ENCODE measurements around the gene UQCRHL.

Gene UQCRHL

DNA sequence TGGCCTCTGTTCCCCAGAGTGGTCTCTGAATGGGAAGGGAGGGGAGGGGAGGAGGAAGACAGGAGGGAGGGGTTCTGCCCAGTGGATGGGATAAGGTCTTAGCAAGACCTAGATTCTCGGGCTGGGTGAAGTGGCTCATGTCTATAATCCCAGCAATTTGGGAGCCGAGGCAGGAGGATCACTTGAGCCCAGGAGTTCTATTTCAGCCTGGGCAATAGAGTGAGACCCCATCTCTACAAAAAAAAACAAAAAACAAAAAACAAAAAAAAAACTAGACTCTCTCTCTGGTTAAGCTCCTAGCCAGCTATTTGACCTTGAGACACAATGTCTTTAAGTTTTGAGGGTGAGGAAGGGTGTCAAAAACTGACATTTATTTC lies 11.4 kb downstream of the UQCRHL start:
- no peak for DNase-seq

DNA sequence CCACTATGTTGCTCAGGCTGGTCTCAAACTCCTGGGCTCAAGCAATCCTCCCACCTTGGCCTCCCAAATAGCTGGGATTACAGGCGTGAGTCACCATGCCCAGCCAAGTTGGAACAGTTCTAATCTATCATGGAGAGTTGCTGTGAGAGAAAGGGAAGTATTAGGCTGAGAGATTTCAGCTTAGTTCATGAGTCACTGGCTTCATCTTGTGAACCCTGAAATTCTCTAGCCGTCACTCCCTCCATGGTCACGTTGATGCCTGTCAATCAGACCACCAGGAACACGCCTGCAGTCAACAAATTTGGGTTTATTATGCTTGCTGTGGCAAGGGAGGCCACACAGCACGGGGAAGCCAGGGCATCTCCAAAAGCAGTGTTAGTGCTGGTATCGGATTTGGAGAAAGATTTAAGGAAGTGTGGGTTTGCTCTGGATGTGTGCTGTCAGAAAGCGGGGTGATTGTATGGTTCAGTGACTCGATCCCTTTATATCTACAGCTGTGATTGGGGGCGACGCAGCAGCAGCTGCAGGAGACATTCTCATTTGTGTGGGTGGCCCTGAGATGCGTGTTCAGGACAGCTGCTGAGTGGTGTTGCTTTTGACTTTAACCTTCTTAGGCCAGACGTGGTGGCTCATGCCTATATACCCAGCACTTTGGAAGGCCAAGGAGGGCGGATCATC lies 18.7 kb downstream of the UQCRHL start:
- no peak for DNase-seq

DNA sequence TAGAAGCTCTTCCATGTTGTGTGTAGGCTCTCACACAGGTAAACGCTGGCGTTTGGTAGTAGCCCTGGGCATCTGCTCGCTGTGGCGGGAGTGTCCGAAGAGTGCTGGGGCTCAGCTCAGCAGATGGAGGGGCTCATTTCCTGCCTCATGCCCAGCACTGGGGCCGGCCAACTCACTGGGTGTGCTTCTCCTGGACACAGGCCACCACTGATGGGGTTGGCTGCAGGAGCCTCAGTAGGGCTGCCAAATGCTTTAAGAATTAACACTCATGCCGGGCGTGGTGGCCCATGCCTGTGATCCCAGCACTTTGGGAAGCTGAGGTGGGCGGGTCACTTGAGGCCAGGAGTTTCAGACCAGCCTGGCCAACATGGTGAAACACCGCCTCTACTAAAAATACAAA lies 20.9 kb downstream of the UQCRHL start:
- no peak for DNase-seq

DNA sequence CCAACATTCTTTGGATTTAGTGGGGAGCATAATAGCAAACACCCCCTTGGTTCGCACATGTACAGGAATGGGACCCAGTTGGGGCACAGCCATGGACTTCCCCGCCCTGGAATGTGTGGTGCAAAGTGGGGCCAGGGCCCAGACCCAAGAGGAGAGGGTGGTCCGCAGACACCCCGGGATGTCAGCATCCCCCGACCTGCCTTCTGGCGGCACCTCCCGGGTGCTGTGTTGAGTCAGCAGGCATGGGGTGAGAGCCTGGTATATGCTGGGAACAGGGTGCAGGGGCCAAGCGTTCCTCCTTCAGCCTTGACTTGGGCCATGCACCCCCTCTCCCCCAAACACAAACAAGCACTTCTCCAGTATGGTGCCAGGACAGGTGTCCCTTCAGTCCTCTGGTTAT lies 21.8 kb downstream of the UQCRHL start:
- no peak for DNase-seq

DNA sequence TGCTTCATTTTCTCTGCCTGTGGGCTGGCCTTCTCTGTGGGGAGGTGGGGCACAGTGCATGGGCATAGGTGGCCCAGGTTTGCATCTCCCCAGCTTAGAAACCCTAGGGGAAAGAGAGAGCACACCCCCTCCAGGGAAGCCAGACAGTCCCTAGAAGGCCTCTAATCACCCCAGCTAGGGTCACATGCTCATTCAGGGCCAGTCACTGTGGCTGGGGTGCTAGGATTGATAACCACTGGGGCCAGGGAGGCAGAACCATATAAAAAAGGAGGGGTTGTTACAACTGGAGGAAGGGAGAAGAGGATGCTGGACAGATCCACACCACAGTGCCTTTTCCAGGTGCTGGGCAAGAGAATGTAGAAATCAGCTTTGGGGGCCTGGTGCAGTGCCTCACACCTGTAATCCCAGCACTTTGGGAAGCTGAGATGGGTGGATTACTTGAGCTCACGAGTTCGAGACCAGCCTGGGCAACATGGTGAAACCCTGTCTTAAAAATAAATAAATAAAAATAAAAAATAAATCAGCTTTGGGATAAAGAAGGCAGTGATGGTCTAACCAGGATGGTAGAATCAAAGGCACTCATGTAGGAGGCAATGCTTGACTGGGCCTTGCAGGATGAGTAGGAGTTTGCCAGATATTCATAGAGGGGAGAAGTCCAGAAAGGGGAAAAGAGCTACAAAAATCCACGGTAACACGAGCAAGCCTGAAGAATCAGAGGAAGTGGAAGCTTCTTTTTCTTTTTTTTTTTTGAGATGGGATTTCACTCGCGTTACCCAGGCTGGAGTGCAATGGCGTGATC lies 29.3 kb downstream of the UQCRHL start:
- DNase-seq: no peak

DNA sequence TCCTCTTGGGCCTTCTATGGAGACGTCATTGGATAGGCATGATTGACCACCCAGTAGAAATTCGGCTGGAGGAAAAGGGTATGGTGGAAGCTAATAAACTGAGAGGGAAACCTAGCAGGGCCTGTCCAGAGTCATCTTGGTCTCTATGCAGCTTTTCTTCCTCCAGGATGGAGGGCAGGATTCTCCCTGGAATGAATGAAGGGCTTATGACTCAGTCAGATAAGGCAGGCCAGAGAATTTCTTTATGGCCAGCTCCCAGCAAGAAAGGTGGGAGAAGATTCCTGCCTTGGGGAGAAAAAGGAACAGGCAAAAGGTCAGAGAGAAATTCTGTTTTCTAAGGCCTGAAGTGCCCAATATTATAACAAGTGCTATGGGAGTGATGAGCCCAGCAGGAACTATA lies 31.7 kb downstream of the UQCRHL start:
- DNase-seq: no peak

DNA sequence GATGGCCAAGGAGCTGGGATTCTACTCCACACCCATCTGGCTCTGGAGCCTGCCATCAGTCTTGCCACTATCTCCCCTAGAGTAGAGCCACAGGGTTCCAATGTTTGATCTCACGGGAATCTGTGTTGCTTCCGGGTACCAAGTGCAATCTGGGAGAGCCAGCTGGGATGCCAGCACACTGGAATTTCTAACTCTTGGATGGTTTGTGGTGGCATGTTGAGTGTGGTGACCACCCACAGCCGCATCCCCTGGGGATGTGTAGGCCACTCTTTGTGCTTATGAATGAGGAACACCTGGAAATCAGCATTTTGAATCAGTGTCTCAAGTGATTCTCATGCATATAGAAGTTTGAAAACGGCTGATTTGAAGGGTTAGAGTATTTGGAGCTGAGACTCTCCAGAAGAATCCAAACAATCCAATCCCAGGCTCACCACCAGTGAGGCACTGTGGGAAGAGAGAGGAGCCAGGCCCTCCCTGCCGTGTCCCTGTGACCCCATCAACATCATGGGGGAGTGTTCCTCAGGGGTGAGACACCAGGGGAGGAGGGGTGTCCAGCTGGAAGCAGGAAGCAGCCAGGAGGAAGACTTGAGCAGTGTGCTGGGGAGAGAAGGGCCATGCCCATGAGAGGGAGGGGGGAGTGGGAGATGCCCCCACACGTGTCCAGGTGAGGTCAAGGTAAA lies 35.5 kb downstream of the UQCRHL start:
- no peak for DNase-seq

DNA sequence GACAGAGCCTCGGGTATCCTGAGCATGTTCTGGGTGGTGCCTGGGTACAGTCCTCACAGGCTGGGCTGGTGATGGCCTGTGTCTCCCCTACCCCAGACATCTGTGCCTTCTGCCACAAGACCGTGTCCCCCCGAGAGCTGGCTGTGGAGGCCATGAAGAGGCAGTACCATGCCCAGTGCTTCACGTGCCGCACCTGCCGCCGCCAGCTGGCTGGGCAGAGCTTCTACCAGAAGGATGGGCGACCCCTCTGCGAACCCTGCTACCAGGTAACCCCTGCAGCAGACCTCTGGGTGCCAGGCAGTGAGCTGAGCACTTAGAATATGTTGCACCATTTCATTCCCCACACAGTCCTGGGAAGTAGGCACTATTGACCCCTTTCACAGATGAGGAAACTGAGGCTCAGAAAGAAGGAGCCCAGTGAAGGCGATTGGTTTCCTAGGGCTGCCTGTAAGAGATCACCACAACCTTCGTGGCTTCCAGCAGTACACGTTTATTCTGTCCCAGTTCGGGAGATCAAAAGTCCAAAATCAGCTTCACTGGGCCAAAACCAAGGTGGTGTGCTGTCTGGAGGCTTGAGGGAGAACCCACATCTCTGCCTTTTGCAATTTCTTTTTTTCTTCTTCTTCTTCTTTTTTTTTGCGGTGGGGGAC lies 37.0 kb downstream of the UQCRHL start:
- DNase-seq: no peak

DNA sequence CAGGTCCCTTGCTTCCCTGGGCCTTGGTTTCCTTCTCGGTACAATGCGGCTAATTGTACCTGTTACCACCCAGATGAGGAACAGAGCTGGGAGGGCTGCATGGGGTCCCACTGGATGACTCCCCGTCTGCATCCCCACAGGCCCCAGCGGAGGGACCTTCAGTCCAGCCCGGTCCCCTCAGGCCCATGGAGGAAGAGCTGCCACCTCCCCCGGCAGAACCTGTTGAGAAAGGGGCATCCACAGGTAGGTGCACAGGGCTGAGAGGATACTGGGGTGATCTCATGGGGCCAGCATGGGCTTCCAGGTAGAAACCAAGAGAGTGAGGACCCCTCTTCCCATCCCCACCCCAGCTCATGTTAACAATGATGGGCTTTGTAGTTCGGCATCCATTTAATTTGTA lies 39.1 kb downstream of the UQCRHL start:
- no peak for DNase-seq

DNA sequence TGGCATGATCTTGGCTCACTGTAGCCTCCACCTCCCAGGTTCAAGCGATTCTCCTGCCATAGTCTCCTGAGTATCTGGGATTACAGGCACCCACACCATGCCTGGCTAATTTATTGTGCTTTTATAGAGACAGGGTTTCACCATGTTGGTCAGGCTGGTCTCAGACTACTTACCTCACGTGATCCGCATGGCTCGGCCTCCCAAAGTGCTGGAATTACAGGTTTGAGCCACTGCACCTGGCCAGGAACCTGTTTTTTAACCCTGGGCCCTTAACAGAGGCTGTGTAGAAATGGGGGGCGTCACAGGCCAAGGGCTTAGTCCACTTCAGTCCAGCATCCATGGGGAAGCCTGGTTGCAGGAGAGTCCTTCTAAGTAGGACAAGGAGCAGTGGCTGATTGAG lies 39.5 kb downstream of the UQCRHL start:
- no peak for DNase-seq

DNA sequence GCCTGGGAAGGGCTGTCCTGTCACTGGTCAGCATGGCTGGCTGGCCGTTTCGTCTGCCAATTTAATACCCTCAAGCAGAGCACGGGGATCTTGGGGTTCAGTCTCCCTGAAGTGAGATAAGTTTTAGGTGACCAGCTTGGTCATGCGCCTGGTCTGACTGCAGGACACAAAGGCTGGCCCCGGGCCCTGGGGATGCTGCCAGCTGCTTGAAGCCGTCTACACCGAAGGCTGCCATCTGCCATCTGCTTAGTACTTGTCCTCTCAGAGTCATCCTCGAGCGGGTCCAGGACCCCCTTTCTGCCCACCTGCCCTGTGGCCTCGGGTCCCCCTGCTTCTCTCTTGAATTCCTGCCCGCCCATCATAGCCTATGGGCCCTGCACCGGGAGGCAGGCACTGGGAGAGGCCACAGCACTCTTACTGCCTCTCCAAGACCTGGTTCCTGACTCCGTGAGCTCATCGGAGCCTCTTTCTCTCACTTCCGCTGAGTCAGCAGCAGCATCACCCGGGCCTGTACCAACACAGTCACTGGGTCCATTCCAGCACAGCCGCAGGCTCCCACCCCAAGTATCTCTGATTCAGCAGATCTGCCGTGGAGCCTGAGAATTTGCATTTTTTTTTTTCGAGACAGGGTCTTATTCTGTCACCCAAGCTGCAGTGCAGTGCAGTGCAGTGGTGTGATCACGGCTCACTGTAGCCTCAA lies 41.8 kb downstream of the UQCRHL start:
- no peak for DNase-seq

DNA sequence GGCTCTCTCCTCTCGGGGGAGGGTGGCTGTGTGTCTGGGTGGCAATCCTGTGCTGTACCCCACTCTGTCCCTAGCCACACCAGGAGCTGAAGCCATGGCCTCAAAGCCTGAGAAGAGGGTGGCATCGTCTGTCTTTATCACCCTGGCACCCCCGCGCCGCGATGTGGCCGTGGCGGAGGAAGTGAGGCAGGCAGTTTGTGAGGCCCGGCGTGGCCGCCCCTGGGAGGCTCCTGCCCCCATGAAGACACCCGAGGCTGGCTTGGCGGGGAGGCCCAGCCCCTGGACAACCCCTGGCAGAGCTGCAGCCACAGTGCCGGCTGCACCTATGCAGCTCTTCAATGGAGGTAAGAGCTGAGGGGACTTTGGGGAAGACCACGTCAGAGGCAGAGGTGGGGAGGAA lies 42.6 kb downstream of the UQCRHL start:
- no peak for DNase-seq

DNA sequence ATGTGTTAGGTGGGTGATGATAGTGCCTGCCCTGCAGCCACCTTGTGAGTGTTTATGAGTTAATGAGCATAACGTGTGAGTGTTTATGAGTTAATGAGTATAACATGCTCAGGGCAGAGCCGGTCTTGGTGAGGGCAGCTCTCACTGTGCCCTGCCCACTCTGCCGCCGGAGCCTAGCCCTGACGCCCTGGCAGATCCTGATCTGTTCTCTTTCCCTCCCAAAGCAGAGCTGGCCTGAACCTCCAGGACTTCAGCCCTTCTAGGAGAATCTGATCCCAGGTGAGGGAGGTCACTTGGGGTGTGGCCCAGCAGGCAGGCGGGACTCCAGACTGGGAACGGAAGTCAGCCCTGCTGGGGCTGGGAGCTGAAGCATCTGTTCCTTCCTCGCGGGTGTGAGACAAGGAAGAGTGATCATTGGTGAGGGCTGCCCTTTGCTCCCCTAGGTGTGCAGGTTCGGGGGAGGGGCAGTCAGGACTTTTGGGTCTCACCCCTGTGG lies 43.1 kb downstream of the UQCRHL start:
- no peak for DNase-seq

DNA sequence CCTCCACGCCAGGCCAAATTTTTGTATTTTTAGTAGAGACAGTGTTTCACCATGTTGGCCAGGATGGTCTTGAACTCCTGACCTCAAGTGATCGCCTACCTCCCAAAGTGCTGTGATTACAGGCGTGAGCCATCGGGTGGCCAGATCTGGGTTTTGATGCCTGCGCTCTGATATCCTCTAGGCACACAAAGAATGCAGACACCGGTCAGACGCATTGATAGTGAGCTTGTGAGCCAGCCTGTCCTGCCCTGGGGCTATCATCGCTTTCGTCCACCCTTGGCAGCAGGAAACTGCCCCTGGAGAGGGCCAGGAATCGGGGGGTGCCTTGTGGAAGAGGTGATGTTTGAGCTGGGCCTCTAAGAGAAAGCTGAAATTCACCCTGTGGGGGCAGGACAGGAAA lies 44.9 kb downstream of the UQCRHL start:
- DNase-seq: no peak

DNA sequence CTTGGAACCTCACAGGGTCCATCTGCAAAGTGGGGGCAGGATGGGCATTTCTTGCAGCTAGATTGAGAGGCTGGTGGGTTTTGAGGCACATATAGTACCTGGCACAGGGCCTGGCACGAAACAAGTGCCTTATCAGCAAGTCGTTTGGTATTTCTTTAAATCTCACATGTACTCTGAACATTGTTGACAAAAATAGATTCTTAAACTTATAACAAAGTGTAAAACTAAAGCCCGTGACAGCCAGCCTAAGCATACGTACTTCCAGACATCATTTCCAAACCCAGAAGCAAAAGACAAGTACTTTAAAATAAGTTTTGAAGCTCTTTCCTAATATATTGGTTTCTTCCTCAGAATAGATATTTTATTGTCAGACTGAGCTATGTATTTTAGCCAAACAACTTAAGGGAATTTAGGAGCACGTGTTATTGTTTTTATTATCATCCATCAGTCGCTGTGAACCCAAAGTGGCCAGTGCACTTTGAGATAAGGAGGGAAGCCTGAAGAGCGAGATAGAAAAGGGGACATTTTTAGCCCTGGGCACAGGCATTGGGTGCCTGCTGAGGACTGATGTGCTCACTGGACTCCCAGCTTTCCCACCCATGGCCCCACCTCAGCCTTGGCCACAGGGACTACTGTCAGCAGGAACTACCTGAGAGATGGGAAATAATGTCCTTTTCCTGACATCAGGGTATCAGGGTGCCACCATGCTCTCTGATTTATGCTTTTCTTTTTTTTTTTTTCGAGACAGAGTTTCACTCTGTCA lies 45.9 kb downstream of the UQCRHL start:
- DNase-seq: no peak

DNA sequence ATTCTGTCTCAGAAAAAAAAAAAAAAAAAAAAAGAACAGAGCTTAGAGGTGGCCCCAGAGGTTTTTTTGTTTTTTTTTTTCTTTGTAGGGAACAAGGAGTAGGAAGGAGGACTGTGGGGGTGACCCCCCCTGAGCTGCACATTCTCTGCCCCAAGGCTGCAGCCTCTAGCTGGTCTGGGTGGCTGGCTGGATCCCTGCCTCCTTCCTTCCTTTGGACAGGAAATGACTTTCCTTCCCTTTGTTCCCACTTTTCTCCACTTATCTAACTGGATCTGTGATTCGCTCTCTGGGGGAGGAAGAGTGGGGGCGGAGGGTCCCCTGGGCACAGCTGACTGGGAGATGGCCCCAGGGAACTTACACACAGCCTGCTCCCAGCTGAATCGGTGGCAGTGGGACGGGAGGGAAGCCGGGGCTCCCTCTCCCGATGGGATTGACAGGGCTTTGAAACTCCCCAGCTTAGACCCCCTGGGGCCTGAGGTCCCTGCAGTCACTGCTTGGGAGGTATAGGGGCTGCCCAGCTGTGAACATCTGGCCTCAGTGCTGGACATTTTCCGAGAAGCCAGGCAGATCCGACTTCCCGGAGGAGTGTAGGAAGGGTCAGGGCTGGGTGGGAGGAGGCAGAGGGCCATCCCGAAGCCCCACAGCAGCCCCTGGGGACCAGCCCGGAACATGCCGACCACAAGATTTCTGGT lies 46.8 kb downstream of the UQCRHL start:
- no peak for DNase-seq

DNA sequence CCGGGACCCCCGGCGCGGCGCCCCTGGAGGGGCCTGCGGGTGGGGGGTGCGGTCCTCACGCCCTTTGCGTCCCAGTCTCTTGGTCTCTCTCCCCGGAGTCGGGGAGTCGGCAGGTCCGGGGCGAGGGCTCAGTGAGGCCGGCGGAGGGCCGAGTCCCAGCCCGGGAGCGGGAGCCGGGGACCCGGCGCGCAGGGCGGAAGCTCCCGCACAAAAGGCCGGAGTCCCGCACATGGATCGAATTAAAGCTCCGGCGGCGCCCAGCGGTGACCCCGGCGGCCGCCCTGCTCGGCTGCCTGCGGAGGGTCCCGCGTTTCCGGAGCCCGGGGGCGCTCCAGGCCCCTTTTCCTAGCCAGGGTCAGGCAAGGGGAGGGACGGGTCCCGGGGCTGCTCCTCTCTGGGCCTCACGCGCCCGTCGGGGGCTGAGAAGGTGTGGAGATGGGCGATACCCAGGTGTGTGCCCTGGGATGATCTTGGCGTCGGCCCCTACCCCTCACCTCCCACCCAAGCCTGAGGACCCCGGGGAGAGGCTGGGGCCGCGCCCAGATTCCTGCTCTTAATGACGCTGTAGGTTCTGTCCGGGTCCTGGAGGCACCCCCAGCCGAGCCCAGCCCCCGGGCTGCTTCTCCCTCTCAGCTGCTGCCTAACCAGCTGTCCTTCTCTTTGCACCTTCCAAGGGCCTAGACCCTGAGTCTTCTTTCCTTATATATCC lies 48.3 kb downstream of the UQCRHL start:
- DNase-seq: no peak

DNA sequence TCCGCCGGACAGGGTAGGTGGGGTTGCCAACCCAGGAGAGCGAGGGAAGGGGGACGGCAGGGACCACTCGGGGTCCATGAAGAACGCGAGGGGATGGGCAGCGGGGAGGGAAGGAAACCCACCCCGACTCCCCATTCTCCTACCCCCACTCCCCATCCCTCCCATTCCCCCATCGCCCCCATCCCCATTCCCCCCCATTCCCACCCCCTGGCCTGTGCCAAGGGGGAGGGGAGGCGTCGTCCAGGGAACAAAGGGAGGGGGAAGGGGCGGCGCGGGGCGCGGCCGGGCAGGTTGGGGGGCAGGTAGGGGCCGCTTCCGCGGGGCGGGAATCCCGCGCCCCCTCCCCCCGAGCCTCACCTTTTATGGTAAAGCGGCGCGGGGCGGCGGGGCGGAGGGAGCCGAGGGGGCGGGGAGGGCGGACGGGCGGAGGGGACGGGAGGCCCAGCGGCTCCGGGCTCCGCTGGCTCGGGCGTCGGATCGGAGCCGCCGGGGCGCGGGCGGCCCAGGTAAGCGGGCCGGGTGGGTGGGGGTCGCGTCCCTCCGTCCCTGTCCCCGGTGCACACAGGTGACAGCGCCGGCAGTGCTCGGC lies 49.0 kb downstream of the UQCRHL start, which contains the start of gene FBLIM1:
FBLIM1 (plus strand) TSS at position 453 of the 589 bp plus-strand sequence. CDS start 6,189 bp downstream, outside the sequence.
- no peak for DNase-seq

DNA sequence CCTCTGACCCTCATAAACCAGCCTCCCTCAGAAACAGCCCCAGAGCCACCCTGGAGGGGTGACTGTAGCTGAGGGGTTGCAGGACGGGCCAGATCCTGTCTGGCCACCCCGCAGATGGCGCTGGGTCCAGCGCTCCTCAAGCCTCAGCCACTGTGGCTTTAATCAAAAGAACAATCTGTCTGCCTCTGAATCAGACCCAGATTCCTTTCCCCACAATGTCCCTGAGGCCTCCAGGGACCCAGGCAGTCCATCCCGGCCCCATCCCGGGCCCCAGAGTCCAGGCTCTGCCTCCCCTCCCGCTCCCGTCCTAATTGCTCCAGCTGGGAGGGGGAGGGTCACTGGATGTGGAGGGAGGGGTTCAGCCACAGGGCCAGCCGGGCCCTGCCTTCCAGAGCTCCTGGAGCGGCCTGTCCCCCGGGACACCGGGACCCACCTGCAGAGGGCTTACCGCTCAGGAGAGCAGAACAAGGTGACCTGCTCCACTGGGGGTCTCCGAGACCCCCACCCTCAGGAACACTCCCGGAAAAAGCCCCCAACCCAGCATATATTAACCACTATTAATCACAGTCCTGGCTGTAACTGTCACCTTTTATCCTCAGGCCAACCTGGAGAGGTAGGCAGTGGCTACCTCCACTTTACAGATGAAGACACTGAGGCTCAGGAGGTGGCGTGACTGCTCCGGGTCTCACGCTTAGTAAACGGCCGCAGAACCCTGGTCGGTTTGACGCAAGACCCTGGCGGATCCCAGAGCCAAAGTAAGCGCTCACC lies 49.7 kb downstream of the UQCRHL start:
- DNase-seq: no peak
